Ovary (tissue), 9 donors: Measurements from ENCODE around the gene AFG3L2. TPM values are rescaled to one million over a fixed set of nuclear protein-coding genes. Genes with fewer than 3 reads are reported as not detected.

Experiments used
- DNase-seq, 5 donors: peaks; one replicate each; pipeline ENCODE4 v3.0.0-alpha.2; 2019 to 2020
- H3K27ac ChIP-seq, 2 donors: fragments of 200-600 bp; one replicate each; pipeline versions ENCODE4 v1.5.1 to v1.8.0; 2019 to 2022
- H3K27me3 ChIP-seq: fragments of 200-600 bp; one replicate; pipeline ENCODE4 v1.8.0; 2022
- H3K36me3 ChIP-seq: fragments of 200-600 bp; sonication (generic); one replicate; pipeline ENCODE4 v1.5.1; 2019
- H3K4me1 ChIP-seq: one replicate; pipeline ENCODE4 v1.8.1; 2013; ENCODE audit warnings: mild to moderate bottlenecking, moderate library complexity; ENCODE audit not compliant: insufficient read depth
- H3K4me3 ChIP-seq: fragments of 200-600 bp; sonication (generic); one replicate; pipeline ENCODE4 v1.5.1; 2017
- H3K9me3 ChIP-seq, 2 donors: fragments of 200-600 bp in 1 of 2; sonication (generic) in 1 of 2; one replicate each; pipeline versions ENCODE4 v1.5.1 to v1.8.1; 2013 to 2019; ENCODE audit warnings: mild to moderate bottlenecking in 1 of 2, moderate library complexity in 1 of 2
- EP300 ChIP-seq: sonication (generic); formaldehyde crosslinking; IDR thresholded peaks from one replicate; pipeline ENCODE4 v1.6.1; 2017; ENCODE audit warnings: antibody characterized with exemption
- POLR2A ChIP-seq: fragments of 450-650 bp; IDR thresholded peaks from one replicate; pipeline ENCODE4 v1.6.1; 2017; ENCODE audit warnings: antibody characterized with exemption, mild to moderate bottlenecking, moderate library complexity
- WGBS, 3 donors: extraction: QIAGEN DNeasy Blood & Tissue Kit in 1 of 3; methylation state at CpG; one replicate each; pipeline versions ENCODE4 v1.1.5 to v1.1.7; 2013 to 2017; 5-methylcytosine and 5-hydroxymethylcytosine counted together
- intact Hi-C, 4 donors: fragments of 100-400 bp; cut with DNase I; formaldehyde crosslinking; loops; one replicate each; pipeline versions ENCODE4 v1.11.0 to v1.15.1; 2022 to 2023
- polyA plus RNA-seq, 2 donors: library from polyadenylated mRNA; stranded (reverse); fragments of 200-250 nt in 1 of 2; fragments of 350-450 nt in 1 of 2; fragmentation: Illumina TruSeq in 1 of 2; extraction: RNeasy Lipid Tissue Mini Kit (QIAGEN cat#74804) in 1 of 2; gene quantifications; one replicate each; pipeline ENCODE4 v1.2.3, GENCODE V29; 2013 to 2014
- total RNA-seq, 7 donors: library from RNA; depleted of rRNA in 2 of 7; stranded (reverse); fragments of >200 nt in 2 of 7; fragmentation: NEBNext Ultra II Directional in 3 of 7; extraction: Animal tissue kit (Norgen Biotek cat#: 25700) in 3 of 7; gene quantifications; one replicate each; pipeline versions ENCODE4 v1.1.0 to v1.2.4, GENCODE V29; 2016 to 2023
- TF ChIP-seq, protein P1 (sequence below), 3 donors: fragments of 450-650 bp in 2 of 3; fragments of 200-600 bp in 1 of 3; IDR thresholded peaks; one replicate each; pipeline versions ENCODE4 v1.5.1 to v1.8.0; 2016 to 2022; ENCODE audit warnings: antibody characterized with exemption in 3 of 3, mild to moderate bottlenecking in 1 of 3
- donor health status: DM: no; HTN: no; CAD: no; lungs with moderate emphysema.
- donor health status: DM: no; HTN: no; CAD: no.
- donor health status: Bipolar disorder and iron deficiency.
- donor health status: DM: yes; HTN: yes; CAD: no.
- donor health status: DM: no; HTN: no; CAD: no.
- donor health status: DM: yes; HTN: yes; CAD: no.

AFG3L2 gene
- total and polyA plus RNA-seq, 9 donors: 28.3 to 42.5 (median 34.9) TPM

DNA sequence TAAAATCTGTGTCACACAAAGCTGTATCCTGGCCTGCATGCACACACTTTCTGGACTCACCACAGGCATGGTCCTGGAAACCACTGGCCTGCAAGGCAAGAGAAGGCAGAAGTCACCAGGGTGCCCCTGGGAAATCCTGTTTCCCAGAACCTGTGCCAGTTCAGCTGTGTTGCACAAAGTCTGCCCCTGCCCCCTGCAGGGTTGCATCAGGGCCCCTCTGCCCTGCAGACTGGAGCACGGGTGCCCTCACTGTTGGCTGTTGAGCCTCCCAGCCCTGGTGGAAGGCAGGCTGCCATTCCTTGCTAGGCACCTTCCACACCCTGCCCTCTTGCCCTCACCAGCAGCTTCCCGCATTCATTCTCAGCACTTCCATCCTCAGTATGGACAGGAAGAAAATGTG, 86.9 kb downstream of the AFG3L2 start:
- no peak for DNase-seq
- no peaks in the 10 kb centered on the region for H3K27me3 ChIP-seq
- intact Hi-C loops: no loop called here
- H3K27ac ChIP-seq: no peak overlapping the region
- no peak for TF ChIP-seq EP300
- TF ChIP-seq, protein P1, sequence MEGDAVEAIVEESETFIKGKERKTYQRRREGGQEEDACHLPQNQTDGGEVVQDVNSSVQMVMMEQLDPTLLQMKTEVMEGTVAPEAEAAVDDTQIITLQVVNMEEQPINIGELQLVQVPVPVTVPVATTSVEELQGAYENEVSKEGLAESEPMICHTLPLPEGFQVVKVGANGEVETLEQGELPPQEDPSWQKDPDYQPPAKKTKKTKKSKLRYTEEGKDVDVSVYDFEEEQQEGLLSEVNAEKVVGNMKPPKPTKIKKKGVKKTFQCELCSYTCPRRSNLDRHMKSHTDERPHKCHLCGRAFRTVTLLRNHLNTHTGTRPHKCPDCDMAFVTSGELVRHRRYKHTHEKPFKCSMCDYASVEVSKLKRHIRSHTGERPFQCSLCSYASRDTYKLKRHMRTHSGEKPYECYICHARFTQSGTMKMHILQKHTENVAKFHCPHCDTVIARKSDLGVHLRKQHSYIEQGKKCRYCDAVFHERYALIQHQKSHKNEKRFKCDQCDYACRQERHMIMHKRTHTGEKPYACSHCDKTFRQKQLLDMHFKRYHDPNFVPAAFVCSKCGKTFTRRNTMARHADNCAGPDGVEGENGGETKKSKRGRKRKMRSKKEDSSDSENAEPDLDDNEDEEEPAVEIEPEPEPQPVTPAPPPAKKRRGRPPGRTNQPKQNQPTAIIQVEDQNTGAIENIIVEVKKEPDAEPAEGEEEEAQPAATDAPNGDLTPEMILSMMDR (IDR thresholded peaks at IDR 0.05): no peak
- TF ChIP-seq POLR2A: no peak
- WGBS, 3 donors: 84 to 94% (median 89%) methylated on average over 2 of the region's 2 CpGs
- no peaks in the 10 kb centered on the region for H3K9me3 ChIP-seq
- no peaks in the 10 kb centered on the region for H3K36me3 ChIP-seq
- peaks cover 6% of the 10 kb centered on the region for H3K4me1 ChIP-seq
- H3K4me3 ChIP-seq: no peak overlapping the region

DNA sequence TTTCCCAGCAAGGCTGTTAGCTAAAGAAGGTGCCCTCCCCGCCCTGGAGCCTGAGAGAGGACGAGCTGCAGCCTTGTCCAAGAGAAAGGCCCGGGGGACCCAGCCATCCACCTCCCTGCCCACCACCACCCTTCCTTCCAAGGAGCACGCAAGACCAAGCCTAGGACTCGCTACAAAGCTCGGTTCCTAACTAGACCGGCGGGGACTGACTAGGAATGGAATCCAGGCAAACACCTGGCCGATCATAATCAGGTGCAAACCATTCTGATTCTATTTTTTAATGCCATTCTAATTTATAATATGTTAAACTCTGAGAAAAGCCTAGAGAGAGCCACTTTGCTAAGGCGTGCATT, 88.6 kb downstream of the AFG3L2 start:
- DNase-seq: no peak
- no peak overlapping the region for H3K27ac ChIP-seq
- intact Hi-C loops: no loop called here
- TF ChIP-seq, protein P1 (IDR thresholded peaks at IDR 0.05): no peak
- TF ChIP-seq EP300 (no peak), POLR2A (no peak)
- H3K9me3 ChIP-seq: no peaks in the 10 kb centered on the region
- H3K4me1 ChIP-seq: peaks cover 6% of the 10 kb centered on the region
- H3K36me3 ChIP-seq: no peaks in the 10 kb centered on the region
- H3K27me3 ChIP-seq: no peaks in the 10 kb centered on the region
- 8 to 17% (median 11%) methylated on average over 10 of the region's 10 CpGs for WGBS, 3 donors
- H3K4me3 ChIP-seq: peak overlapping the region; percentile 39

DNA sequence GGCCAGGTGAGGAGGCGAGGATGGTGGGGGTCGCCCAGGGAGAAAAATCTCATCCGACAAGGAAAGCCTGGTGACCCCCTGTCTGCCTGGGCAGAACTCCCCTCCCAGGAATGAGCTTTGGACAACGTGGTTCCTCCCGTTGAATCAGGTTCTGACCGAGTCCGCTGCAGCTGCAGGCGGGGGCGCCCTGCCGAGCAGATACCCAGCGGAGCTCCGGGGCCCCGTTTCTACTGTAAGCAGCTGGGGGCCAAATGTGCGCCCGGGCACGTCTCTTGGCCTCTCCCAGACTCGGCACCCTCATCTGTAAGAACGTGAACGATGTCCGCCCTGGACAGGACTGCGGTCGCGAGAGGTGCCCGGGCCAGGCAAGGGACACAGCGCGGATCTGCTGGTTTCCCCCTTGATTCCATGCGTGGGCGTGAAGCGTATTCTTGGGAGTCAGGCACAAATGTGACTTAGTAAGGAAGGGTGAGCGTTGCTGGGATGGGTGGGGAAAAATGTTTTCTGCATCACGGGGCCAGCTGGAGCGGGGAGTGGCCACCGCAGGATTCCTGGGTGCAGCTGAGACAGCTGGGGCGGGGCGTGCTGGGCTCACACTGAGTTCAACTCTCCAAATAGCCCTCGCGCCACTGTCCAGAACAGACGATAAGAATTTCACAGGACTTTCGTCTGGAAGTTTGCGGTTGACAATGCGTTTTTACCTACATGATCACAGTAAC, 89.2 kb downstream of the AFG3L2 start:
- intact Hi-C loops: no loop called here
- WGBS, 3 donors: 2 to 4% (median 2%) methylated on average over 38 to 41 of the region's 41 CpGs
- H3K36me3 ChIP-seq: no peaks in the 10 kb centered on the region
- peaks cover 6% of the 10 kb centered on the region for H3K4me1 ChIP-seq
- H3K4me3 ChIP-seq: peak overlapping the region; percentile 39
- peak; percentile 56 to 83 (median 67) for DNase-seq
- TF ChIP-seq POLR2A (no peak), EP300 (no peak)
- TF ChIP-seq, protein P1 (IDR thresholded peaks at IDR 0.05): no peak
- H3K27ac ChIP-seq: no peak overlapping the region
- no peaks in the 10 kb centered on the region for H3K9me3 ChIP-seq
- H3K27me3 ChIP-seq: no peaks in the 10 kb centered on the region

DNA sequence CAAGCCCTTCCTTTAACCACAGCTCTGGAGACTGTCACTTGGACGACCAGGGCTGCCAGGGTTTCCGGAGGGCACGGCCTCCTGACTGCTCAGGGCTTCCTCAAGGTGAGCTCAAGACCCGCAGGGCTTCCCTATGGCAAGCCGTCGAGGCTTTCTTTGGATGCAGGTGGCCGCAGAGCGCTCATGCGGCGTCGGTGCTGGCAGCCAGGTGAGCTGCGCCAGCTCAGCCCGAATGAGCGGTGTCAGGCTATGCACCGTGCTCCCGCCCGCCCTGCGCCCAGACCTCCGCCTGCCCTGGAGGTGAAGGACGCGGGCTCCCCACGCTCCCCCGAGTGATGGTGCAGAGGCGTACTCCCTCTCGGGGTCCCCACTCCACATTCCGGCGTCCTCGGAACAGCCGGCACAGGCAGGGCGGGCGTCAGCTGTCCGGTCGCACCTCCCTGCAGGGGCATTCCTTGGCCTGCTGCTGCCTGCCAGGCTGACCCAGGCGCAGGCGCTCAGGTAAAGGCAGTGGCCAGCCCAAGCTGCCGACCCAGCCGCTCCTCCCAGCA, 89.8 kb downstream of the AFG3L2 start:
- TF ChIP-seq EP300 (no peak), POLR2A (no peak)
- TF ChIP-seq, protein P1 (IDR thresholded peaks at IDR 0.05): no peak
- intact Hi-C loops: no loop called here
- Histone ChIP-seq H3K27me3 (no peaks in the 10 kb centered on the region), H3K4me3 (peak overlapping the region; percentile 39), H3K4me1 (peaks cover 6% of the 10 kb centered on the region), H3K9me3 (no peaks in the 10 kb centered on the region), H3K36me3 (no peaks in the 10 kb centered on the region), H3K27ac (no peak overlapping the region)
- 63 to 74% (median 63%) methylated on average over 12 to 37 of the region's 37 CpGs for WGBS, 3 donors
- DNase-seq: no peak
